Breast epithelium (tissue), 3 donors: ENCODE results near the gene CCSER1.

Experiments used
- CTCF ChIP-seq, 3 donors: fragments of 450-650 bp; IDR thresholded peaks; one replicate each; pipeline ENCODE4 v1.5.1; 2016 to 2017; ENCODE audit warnings: antibody characterized with exemption in 3 of 3, mild to moderate bottlenecking in 3 of 3, moderate library complexity in 3 of 3
- POLR2A ChIP-seq: fragments of 450-650 bp; IDR thresholded peaks from one replicate; pipeline ENCODE4 v1.6.1; 2016; ENCODE audit warnings: antibody characterized with exemption, mild to moderate bottlenecking, moderate library complexity
- POLR2AphosphoS5 ChIP-seq, 3 donors: sonication (generic); formaldehyde crosslinking; IDR thresholded peaks; one replicate each; pipeline ENCODE4 v1.6.1; 2017; ENCODE audit warnings: antibody characterized with exemption in 3 of 3

DNA sequence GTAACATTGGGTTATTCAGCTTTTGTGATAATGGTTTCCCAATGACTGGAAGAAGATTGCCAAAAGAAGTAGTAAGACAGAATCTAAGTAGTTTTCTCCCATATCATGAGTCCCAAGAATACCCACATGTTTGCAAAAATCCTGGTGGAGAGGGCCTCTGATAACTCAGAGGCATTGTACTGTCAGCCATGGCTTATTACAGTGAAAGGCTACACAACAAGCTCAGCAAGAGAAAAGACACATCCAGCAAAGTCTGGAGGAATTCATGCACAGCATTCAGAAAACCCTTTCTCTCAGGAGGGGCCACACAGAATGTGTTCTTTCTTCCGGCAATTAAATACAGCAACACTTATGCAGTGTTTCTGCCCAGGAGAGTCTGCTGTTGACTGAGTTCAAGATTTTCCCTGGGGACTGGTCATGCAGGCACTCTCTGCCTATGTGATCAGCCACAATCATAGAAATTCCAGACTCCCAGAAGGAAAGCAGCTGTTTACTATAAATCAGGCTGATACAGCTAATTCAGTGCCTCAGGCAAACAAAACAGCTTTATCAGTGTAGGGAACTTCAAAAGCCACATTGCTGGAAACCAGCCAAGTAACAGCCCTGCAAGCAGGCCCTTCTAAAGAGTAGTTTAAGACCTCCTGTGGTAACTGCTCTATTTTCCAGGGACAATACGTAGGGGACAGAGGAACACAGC lies 937.1 kb downstream of the CCSER1 start:
- TF ChIP-seq CTCF (IDR thresholded peaks at IDR 0.05) (no peak), POLR2A (no peak), POLR2AphosphoS5 (IDR thresholded peaks at IDR 0.05) (no peak)
